Right lobe of liver (tissue), 6 donors: ENCODE results near the gene COPS6. TPM values are rescaled to one million over a fixed set of nuclear protein-coding genes. Genes with fewer than 3 reads are reported as not detected.

Source experiments
- ATAC-seq, 4 donors: fragments of 200-7000 bp; cut with Tn5 transposase; one replicate each; pipeline ENCODE4 v1.9.1; 2020; ENCODE audit warnings: mild to moderate bottlenecking in 4 of 4, moderate library complexity in 4 of 4
- DNase-seq, 3 donors: peaks; one replicate each; pipeline ENCODE4 v3.0.0-alpha.2; 2020
- H3K27ac ChIP-seq, 3 donors: fragments of 200-600 bp; one replicate each; pipeline ENCODE4 v1.8.0; 2022
- H3K27me3 ChIP-seq, 2 donors: fragments of 200-600 bp; one replicate each; pipeline ENCODE4 v1.8.0; 2022
- H3K36me3 ChIP-seq, 4 donors: fragments of 200-600 bp; sonication (generic) in 1 of 4; one replicate each; pipeline versions ENCODE4 v1.5.1 to v1.8.0; 2017 to 2022; ENCODE audit warnings: control low read depth in 1 of 4
- H3K4me1 ChIP-seq, 4 donors: fragments of 200-600 bp; sonication (generic) in 1 of 4; one replicate each; pipeline versions ENCODE4 v1.5.1 to v1.8.0; 2017 to 2022; ENCODE audit warnings: control low read depth in 1 of 4
- H3K4me3 ChIP-seq, 3 donors: fragments of 200-600 bp; one replicate each; pipeline ENCODE4 v1.8.0; 2022
- H3K9me3 ChIP-seq, 4 donors: fragments of 200-600 bp; sonication (generic) in 1 of 4; one replicate each; pipeline versions ENCODE4 v1.5.1 to v1.8.0; 2017 to 2022; ENCODE audit warnings: control low read depth in 1 of 4
- CTCF ChIP-seq, 4 donors: fragments of 200-600 bp in 3 of 4; fragments of 450-650 bp in 1 of 4; IDR thresholded peaks; one replicate each; pipeline versions ENCODE4 v1.5.1 to v1.8.0; 2016 to 2022; ENCODE audit warnings: antibody characterized with exemption in 4 of 4, mild to moderate bottlenecking in 2 of 4
- POLR2A ChIP-seq: fragments of 450-650 bp; IDR thresholded peaks from one replicate; pipeline ENCODE4 v1.6.1; 2017; ENCODE audit warnings: antibody characterized with exemption, mild to moderate bottlenecking
- WGBS: methylation state at CpG from one replicate; pipeline ENCODE4 v1.1.6; 2018; ENCODE audit warnings: low coverage, low lambda C conversion rate; ENCODE audit not compliant: insufficient coverage; ENCODE audit errors: missing lambda C conversion rate; 5-methylcytosine and 5-hydroxymethylcytosine counted together
- intact Hi-C, 2 donors: fragments of 100-400 bp; cut with DNase I; formaldehyde crosslinking; loops; one replicate each; pipeline versions ENCODE4 v1.11.2 to v1.14.1; 2022
- total RNA-seq, 6 experiments: library from RNA; depleted of rRNA in 2 of 6; stranded (reverse); fragments of >200 nt in 2 of 6; fragmentation: NEBNext Ultra II Directional in 3 of 6; extraction: Animal tissue kit (Norgen Biotek cat#: 25700) in 3 of 6; gene quantifications; one replicate each; pipeline versions ENCODE4 v1.1.0 to v1.2.4, GENCODE V29; 2016 to 2023
- donor health status: DM: no; HTN: yes; CAD: no.
- donor health status: DM: no; HTN: no; CAD: no.
- donor health status: DM: no; HTN: no; CAD: no.
- donor health status: DM: no; HTN: yes; CAD: no.
- donor health status: DM: no; HTN: yes; CAD: no.

The COPS6 gene
- total RNA-seq, 6 experiments from 2014 or later = 28.3 to 49.7 (median 42.7) TPM

GRCh38 chr7:100093925-100094486, 5.2 kb downstream of the COPS6 start:
- DNase-seq = no peak
- no peak overlapping the region for H3K27ac ChIP-seq
- intact Hi-C loops = no loop called here
- whole genome bisulfite sequencing = 76% methylated on average over 9 of the region's 16 CpGs
- no peaks in the 10 kb centered on the region for H3K9me3 ChIP-seq
- no peak for TF ChIP-seq POLR2A
- TF ChIP-seq CTCF (IDR thresholded peaks at IDR 0.05) = no peak
- peaks cover 0 to 8% (median 0%) of the 10 kb centered on the region in 4 donors for H3K4me1 ChIP-seq
- peaks cover 8 to 87% (median 52%) of the 10 kb centered on the region in 4 donors for H3K36me3 ChIP-seq
- H3K4me3 ChIP-seq = no peak overlapping the region
- H3K27me3 ChIP-seq = no peaks in the 10 kb centered on the region
- no peak for ATAC-seq

GRCh38 chr7:100095289-100095688, 6.5 kb downstream of the COPS6 start:
- ATAC-seq (no peak), DNase-seq (no peak)
- Histone ChIP-seq H3K36me3 (peaks cover 8 to 94% (median 55%) of the 10 kb centered on the region in 4 donors), H3K9me3 (no peaks in the 10 kb centered on the region), H3K4me1 (peaks cover 0 to 6% (median 0%) of the 10 kb centered on the region in 4 donors), H3K4me3 (no peak overlapping the region), H3K27me3 (no peaks in the 10 kb centered on the region), H3K27ac (no peak overlapping the region)
- WGBS = 84% methylated on average over 4 of the region's 9 CpGs
- TF ChIP-seq CTCF (IDR thresholded peaks at IDR 0.05) (no peak), POLR2A (no peak)
- intact Hi-C loops = no loop called here

GRCh38 chr7:100095704-100096103, 6.9 kb downstream of the COPS6 start:
- Histone ChIP-seq H3K4me3 (no peak overlapping the region), H3K9me3 (no peaks in the 10 kb centered on the region), H3K27ac (no peak overlapping the region), H3K27me3 (no peaks in the 10 kb centered on the region), H3K36me3 (peaks cover 8 to 90% (median 53%) of the 10 kb centered on the region in 4 donors), H3K4me1 (peaks cover 0 to 6% (median 0%) of the 10 kb centered on the region in 4 donors)
- no peak for TF ChIP-seq CTCF (IDR thresholded peaks at IDR 0.05)
- no peak for TF ChIP-seq POLR2A
- ATAC-seq = no peak
- intact Hi-C loops = no loop called here
- 89% methylated on average over 7 of the region's 17 CpGs for WGBS
- peak in 1 of 3 donors; percentile 30 for DNase-seq

GRCh38 chr7:100098913-100099312, 10.1 kb downstream of the COPS6 start:
- Histone ChIP-seq H3K36me3 (peaks cover 8 to 58% (median 41%) of the 10 kb centered on the region in 4 donors), H3K27me3 (no peaks in the 10 kb centered on the region), H3K4me3 (no peak overlapping the region), H3K9me3 (no peaks in the 10 kb centered on the region), H3K27ac (no peak overlapping the region), H3K4me1 (peaks cover 0 to 6% (median 0%) of the 10 kb centered on the region in 4 donors)
- DNase-seq (no peak), ATAC-seq (no peak)
- 87% methylated on average over 7 of the region's 10 CpGs for WGBS
- intact Hi-C loops = no loop called here
- TF ChIP-seq CTCF (IDR thresholded peaks at IDR 0.05) (no peak), POLR2A (no peak)
